Neuronal stem cell (in vitro differentiated cells): Measurements from ENCODE around the gene DOCK11.

Experiments
- DNase-seq: peaks from one replicate; pipeline ENCODE4 v3.0.0-alpha.2; 2013; ENCODE audit warnings: low spot score
- H2AFZ ChIP-seq: one replicate; pipeline ENCODE4 v1.6.1; 2013; ENCODE audit warnings: mild to moderate bottlenecking, low read length, inconsistent platforms
- H2AK5ac ChIP-seq: 2 replicates; pipeline ENCODE4 v1.6.1; 2013; ENCODE audit warnings: low read depth, mild to moderate bottlenecking, inconsistent platforms, low read length, moderate library complexity, mixed read lengths
- H2BK120ac ChIP-seq: 2 replicates; pipeline ENCODE4 v1.6.1; 2013; ENCODE audit warnings: low read depth, mild to moderate bottlenecking, inconsistent platforms, low read length, moderate library complexity, mixed read lengths
- H2BK12ac ChIP-seq: one replicate; pipeline ENCODE4 v1.6.1; 2013; ENCODE audit warnings: low read length, inconsistent platforms
- H2BK15ac ChIP-seq: 2 replicates; pipeline ENCODE4 v1.6.1; 2013; ENCODE audit warnings: mild to moderate bottlenecking, low read length, inconsistent platforms, mixed read lengths
- H2BK5ac ChIP-seq: one replicate; pipeline ENCODE4 v1.6.1; 2013; ENCODE audit warnings: inconsistent platforms, mild to moderate bottlenecking, low read length, moderate library complexity
- H3K14ac ChIP-seq: one replicate; pipeline ENCODE4 v1.6.1; 2013; ENCODE audit warnings: low read length, inconsistent platforms
- H3K18ac ChIP-seq: 2 replicates; pipeline ENCODE4 v1.6.1; 2013; ENCODE audit warnings: low read length, inconsistent platforms
- H3K23ac ChIP-seq: 2 replicates; pipeline ENCODE4 v1.6.1; 2013; ENCODE audit warnings: low read depth, mild to moderate bottlenecking, mixed read lengths, low read length, inconsistent platforms; ENCODE audit not compliant: poor library complexity
- H3K27ac ChIP-seq: replicated peaks from 3 replicates; pipeline ENCODE4 v1.5.1; 2013; ENCODE audit warnings: low read length, inconsistent platforms
- H3K27me3 ChIP-seq, 3 experiments: 2 replicates each; pipeline ENCODE4 v1.6.1; 2013; ENCODE audit warnings: low read length in 3 of 3, mild to moderate bottlenecking in 2 of 3, inconsistent platforms in 1 of 3, low read depth in 1 of 3, mixed read lengths in 1 of 3, moderate library complexity in 1 of 3; ENCODE audit not compliant: control insufficient read depth in 3 of 3, insufficient read depth in 3 of 3
- H3K36me3 ChIP-seq, 2 donors: replicated peaks in 1 of 2; 2 replicates each; pipeline ENCODE4 v1.6.1; 2013; ENCODE audit warnings: low read length in 2 of 2; ENCODE audit not compliant: control insufficient read depth in 2 of 2, insufficient read depth in 2 of 2
- H3K4ac ChIP-seq: 2 replicates; pipeline ENCODE4 v1.6.1; 2013; ENCODE audit warnings: inconsistent platforms, mild to moderate bottlenecking, low read length, moderate library complexity
- H3K4me1 ChIP-seq, 2 donors: 1 replicate in 1 of 2; 2 replicates in 1 of 2; pipeline ENCODE4 v1.6.1; 2013; ENCODE audit warnings: low read length in 2 of 2, low read depth in 1 of 2; ENCODE audit not compliant: control insufficient read depth in 2 of 2, insufficient read depth in 1 of 2
- H3K4me2 ChIP-seq: one replicate; pipeline ENCODE4 v1.6.1; 2013; ENCODE audit warnings: mild to moderate bottlenecking, low read length, inconsistent platforms; ENCODE audit not compliant: insufficient read depth, poor library complexity, severe bottlenecking
- H3K4me3 ChIP-seq, 2 donors: 2 replicates each; pipeline ENCODE4 v1.5.1; 2013; ENCODE audit warnings: low read length in 2 of 2, mild to moderate bottlenecking in 2 of 2, inconsistent platforms in 1 of 2, moderate library complexity in 1 of 2
- H3K79me1 ChIP-seq: one replicate; pipeline ENCODE4 v1.6.1; 2013; ENCODE audit warnings: low read depth, mild to moderate bottlenecking, inconsistent platforms, low read length, moderate library complexity
- H3K9ac ChIP-seq: one replicate; pipeline ENCODE4 v1.6.1; 2013; ENCODE audit warnings: mild to moderate bottlenecking, low read depth, low read length, inconsistent platforms; ENCODE audit not compliant: poor library complexity
- H3K9me3 ChIP-seq, 2 donors: replicated peaks in 1 of 2; 2 replicates each; pipeline versions ENCODE3 to v1.6.1; 2013; ENCODE audit warnings: low read length in 2 of 2, mild to moderate bottlenecking in 2 of 2, inconsistent platforms in 1 of 2, low read depth in 1 of 2, mixed read lengths in 1 of 2, moderate library complexity in 1 of 2; ENCODE audit not compliant: control insufficient read depth in 2 of 2, insufficient read depth in 1 of 2
- H4K8ac ChIP-seq: one replicate; pipeline ENCODE4 v1.6.1; 2013; ENCODE audit warnings: low read depth, mild to moderate bottlenecking, inconsistent platforms, low read length, moderate library complexity
- H4K91ac ChIP-seq: one replicate; pipeline ENCODE4 v1.6.1; 2013; ENCODE audit warnings: low read length, low read depth, mild to moderate bottlenecking, inconsistent platforms; ENCODE audit not compliant: poor library complexity
- WGBS, 2 donors: extraction: QIAGEN DNeasy Blood & Tissue Kit; methylation state at CpG; one replicate each; pipeline ENCODE4 v1.1.7; 2013; ENCODE audit warnings: missing lambda C conversion rate in 2 of 2, mixed read lengths in 1 of 2; ENCODE audit not compliant: insufficient read length in 2 of 2, insufficient replicate concordance in 1 of 2; ENCODE audit errors: extremely low coverage in 2 of 2; 5-methylcytosine and 5-hydroxymethylcytosine counted together

The DOCK11 gene

DNA sequence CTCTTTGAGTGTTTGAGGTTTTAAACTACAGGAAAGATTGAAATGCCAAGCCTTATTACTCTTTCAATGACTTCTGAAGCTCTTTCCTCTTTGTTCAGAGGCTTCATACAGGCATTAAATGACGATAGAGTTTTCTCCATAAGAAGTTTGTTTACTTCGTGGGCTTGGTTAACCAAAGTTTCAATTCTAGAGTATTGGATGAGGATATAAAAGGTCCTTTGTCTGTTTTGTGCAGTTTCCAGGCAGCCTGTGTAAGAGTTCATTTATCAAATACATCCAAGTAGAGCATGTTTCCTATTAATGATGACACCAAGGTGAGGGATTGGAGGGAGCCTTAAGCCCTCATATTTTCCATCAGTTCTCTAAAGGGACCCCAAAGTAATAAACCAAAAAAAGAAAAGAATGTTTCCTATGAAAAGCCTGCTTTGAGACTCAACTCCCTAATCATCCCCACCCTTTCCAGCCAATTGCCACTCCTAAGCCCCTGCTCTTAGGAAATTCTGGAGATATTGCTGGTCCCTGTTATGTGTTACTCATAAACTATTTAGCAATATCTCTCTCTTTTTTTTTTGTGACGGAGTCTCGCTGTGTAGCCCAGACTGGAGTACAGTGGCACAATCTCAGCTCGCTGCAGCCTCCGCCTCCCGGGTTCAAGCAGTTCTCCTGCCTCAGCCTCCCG lies 125.6 kb downstream of the DOCK11 start:
- Histone ChIP-seq H3K9ac (no peak overlapping the region), H3K27me3 (no peaks in the 10 kb centered on the region), H3K4me2 (no peak overlapping the region), H2BK12ac (no peak overlapping the region), H2AK5ac (no peak overlapping the region), H4K8ac (no peak overlapping the region), H3K18ac (no peak overlapping the region), H4K91ac (no peak overlapping the region), H3K14ac (no peak overlapping the region), H3K4ac (no peak overlapping the region), H2BK120ac (no peak overlapping the region), H3K4me1 (no peaks in the 10 kb centered on the region), H3K79me1 (no peaks in the 10 kb centered on the region), H3K4me3 (no peak overlapping the region), H2AFZ (no peak overlapping the region), H3K9me3 (no peaks in the 10 kb centered on the region), H3K36me3 (no peaks in the 10 kb centered on the region), H2BK5ac (no peak overlapping the region), H3K27ac (no peak overlapping the region), H2BK15ac (no peak overlapping the region), H3K23ac (no peak overlapping the region)
- no CpG with 5 or more reads among the region's 8 CpGs for WGBS, 2 donors
- no peak for DNase-seq

DNA sequence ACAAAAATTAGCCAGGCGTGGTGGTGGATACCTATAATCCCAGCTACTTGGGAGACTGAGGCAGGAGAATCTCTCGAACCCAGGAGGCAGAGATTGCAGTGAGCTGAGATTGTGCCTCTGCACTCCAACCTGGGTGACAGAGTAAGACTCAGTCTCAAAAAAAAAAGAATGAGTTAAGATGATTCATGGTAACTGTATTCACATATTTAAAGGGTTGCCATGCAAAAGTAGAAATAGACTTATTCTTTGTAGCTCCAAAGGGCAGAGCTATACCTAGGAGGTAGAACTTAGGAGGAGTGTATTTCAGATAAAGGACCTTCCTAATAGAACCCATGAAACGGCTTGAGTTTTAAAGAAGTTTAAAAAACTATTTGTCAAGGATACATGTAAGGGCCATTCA lies 127.4 kb downstream of the DOCK11 start:
- H3K27ac ChIP-seq = no peak overlapping the region
- no peak overlapping the region for H2BK120ac ChIP-seq
- H3K79me1 ChIP-seq = no peaks in the 10 kb centered on the region
- no CpG with 5 or more reads among the region's 3 CpGs for WGBS, 2 donors
- no peak overlapping the region for H3K4me2 ChIP-seq
- no peak overlapping the region for H3K18ac ChIP-seq
- H3K27me3 ChIP-seq = no peaks in the 10 kb centered on the region
- H4K8ac ChIP-seq = no peak overlapping the region
- H2AK5ac ChIP-seq = no peak overlapping the region
- H3K9me3 ChIP-seq = no peaks in the 10 kb centered on the region
- H3K23ac ChIP-seq = no peak overlapping the region
- H2AFZ ChIP-seq = no peak overlapping the region
- no peak overlapping the region for H2BK15ac ChIP-seq
- DNase-seq = no peak
- H2BK12ac ChIP-seq = no peak overlapping the region
- no peaks in the 10 kb centered on the region for H3K36me3 ChIP-seq
- H3K4ac ChIP-seq = no peak overlapping the region
- no peak overlapping the region for H3K14ac ChIP-seq
- no peak overlapping the region for H3K9ac ChIP-seq
- H2BK5ac ChIP-seq = no peak overlapping the region
- H4K91ac ChIP-seq = no peak overlapping the region
- no peaks in the 10 kb centered on the region for H3K4me1 ChIP-seq
- H3K4me3 ChIP-seq = no peak overlapping the region

DNA sequence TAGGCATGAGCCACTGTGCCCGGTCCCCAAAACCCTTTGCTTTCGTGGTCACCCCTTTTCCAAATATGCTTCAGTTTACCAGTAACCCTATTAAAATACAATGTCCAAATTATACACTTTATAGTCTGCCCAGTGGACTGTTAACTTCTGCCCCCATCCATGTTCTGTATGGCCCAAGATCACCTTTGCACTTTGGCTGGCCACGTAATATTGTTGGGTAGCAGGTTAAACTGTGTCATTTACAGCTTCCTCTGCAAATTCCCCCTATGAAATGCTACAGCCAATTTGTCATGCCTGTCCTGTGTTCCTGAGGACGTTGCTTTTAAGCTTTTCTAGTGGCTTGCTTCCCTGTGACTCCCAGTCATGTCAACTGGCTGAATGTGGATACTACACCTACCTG lies 130.7 kb downstream of the DOCK11 start:
- no peaks in the 10 kb centered on the region for H3K27me3 ChIP-seq
- no peaks in the 10 kb centered on the region for H3K4me1 ChIP-seq
- no peak overlapping the region for H3K9ac ChIP-seq
- H3K27ac ChIP-seq = no peak overlapping the region
- H2BK120ac ChIP-seq = no peak overlapping the region
- no peak overlapping the region for H2AFZ ChIP-seq
- H3K18ac ChIP-seq = no peak overlapping the region
- no peak overlapping the region for H2BK15ac ChIP-seq
- H2BK5ac ChIP-seq = no peak overlapping the region
- H3K4ac ChIP-seq = no peak overlapping the region
- H3K23ac ChIP-seq = no peak overlapping the region
- H3K9me3 ChIP-seq = no peaks in the 10 kb centered on the region
- DNase-seq = no peak
- no CpG with 5 or more reads among the region's 4 CpGs for WGBS, 2 donors
- H3K4me3 ChIP-seq = no peak overlapping the region
- no peaks in the 10 kb centered on the region for H3K79me1 ChIP-seq
- H2BK12ac ChIP-seq = no peak overlapping the region
- peaks cover 0 to 12% of the 10 kb centered on the region in 2 donors for H3K36me3 ChIP-seq
- no peak overlapping the region for H4K91ac ChIP-seq
- H4K8ac ChIP-seq = no peak overlapping the region
- H3K4me2 ChIP-seq = no peak overlapping the region
- no peak overlapping the region for H2AK5ac ChIP-seq
- no peak overlapping the region for H3K14ac ChIP-seq

DNA sequence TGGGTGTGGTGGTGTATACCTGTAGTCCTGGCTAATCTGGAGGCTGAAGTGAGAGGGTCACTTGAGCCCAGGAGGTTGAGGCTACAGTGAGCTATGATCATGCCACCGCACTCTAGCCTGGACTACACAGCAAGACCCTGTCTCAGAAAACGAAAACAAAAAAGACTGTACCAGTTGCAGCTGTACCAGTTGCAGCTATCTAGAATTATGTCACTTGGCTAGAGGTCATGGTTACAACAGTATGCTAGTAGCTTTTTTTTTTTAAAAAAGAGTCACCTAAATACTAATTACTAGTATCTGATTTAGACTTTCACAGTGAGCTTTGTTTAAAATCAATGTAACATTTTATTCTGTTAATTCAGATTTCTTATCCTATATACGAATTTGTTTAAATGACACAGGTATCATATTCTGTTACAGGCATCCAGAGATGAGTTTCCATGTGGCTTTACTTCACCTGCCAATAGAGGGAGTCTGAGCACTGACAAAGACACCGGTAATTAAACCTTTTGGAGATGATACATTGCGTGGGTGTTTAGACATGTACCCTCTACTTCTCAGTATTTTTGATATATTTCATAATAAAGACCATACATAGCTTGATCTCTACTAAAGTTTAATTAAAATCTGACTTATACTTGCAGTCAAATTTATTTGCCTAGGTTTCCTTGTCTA lies 131.6 kb downstream of the DOCK11 start:
- no peaks in the 10 kb centered on the region for H3K79me1 ChIP-seq
- H2BK15ac ChIP-seq = no peak overlapping the region
- H3K4me1 ChIP-seq = no peaks in the 10 kb centered on the region
- no peak overlapping the region for H3K9ac ChIP-seq
- no CpG with 5 or more reads among the region's 5 CpGs for WGBS, 2 donors
- no peaks in the 10 kb centered on the region for H3K27me3 ChIP-seq
- H3K4me2 ChIP-seq = no peak overlapping the region
- no peak overlapping the region for H3K18ac ChIP-seq
- no peak overlapping the region for H3K4me3 ChIP-seq
- no peak overlapping the region for H3K14ac ChIP-seq
- H4K8ac ChIP-seq = no peak overlapping the region
- H3K23ac ChIP-seq = no peak overlapping the region
- H2BK12ac ChIP-seq = no peak overlapping the region
- H3K27ac ChIP-seq = no peak overlapping the region
- H2AK5ac ChIP-seq = no peak overlapping the region
- peaks cover 0 to 16% of the 10 kb centered on the region in 2 donors for H3K36me3 ChIP-seq
- H2AFZ ChIP-seq = no peak overlapping the region
- no peak overlapping the region for H2BK5ac ChIP-seq
- no peak overlapping the region for H4K91ac ChIP-seq
- no peaks in the 10 kb centered on the region for H3K9me3 ChIP-seq
- no peak for DNase-seq
- no peak overlapping the region for H3K4ac ChIP-seq
- H2BK120ac ChIP-seq = no peak overlapping the region
